ENCODE data around the gene ZNF827.
A peak's percentile ranks its signal among the peaks of the same experiment; 100 is the strongest.
"Not testable (repeated sequence)": the region's sequence is repeated elsewhere in the genome, so short reads cannot be mapped to it uniquely, and the experiment has no call there.

The ZNF827 gene

GRCh38 chr4:145860446-145860845 lies 78.2 kb downstream of the ZNF827 start:
- DNase-seq = no peak

- DNase-seq = no peak
Observed at GRCh38 chr4:145859926-145860325, 78.7 kb downstream of the ZNF827 start.

DNA sequence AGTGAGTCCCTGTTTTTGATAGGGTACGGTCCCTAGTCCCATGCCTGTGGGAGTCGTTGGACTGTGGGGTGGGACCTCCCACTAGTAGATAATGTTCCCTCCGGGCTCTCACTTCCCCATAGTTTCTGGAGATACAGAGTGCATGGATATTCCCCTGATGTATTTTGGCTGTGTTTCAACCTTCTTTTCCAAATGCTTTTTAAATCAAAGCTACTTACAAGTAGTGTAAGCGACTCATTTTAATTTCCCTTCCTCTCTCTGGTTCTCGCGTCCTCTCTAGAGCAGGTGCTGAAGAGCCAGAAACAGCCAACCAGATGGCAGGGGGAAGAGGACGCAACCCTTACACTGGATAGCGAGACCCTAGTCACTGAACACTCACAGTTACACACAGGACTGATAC lies 79.2 kb downstream of the ZNF827 start:
- no peak for DNase-seq

DNA sequence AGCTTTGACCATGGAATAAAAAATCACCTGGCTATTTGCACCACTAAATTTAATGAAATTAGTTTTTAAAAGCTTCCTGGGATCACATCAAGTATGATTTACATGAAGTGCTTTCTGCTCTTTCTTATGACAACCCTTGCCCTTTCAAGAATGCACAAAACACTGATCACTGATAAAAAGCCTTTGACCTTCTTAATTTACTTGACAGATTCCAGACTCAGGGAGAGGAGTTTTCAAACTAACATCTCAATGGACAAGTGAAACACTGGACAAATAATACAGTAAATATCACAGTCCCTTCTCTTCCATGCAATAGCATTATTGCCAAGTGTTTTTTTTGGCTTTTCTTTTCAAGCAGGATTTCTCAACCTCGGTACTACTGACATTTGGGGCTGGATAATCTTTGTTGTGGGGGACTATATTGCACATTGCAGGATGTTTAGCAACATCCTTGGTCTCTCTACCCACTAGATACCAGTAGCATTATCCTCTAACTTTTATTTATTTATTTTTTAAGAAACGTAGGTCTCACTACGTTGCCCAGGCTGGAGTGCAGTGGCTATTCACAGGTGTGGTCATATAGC lies 86.3 kb downstream of the ZNF827 start:
- DNase-seq = no peak

DNA sequence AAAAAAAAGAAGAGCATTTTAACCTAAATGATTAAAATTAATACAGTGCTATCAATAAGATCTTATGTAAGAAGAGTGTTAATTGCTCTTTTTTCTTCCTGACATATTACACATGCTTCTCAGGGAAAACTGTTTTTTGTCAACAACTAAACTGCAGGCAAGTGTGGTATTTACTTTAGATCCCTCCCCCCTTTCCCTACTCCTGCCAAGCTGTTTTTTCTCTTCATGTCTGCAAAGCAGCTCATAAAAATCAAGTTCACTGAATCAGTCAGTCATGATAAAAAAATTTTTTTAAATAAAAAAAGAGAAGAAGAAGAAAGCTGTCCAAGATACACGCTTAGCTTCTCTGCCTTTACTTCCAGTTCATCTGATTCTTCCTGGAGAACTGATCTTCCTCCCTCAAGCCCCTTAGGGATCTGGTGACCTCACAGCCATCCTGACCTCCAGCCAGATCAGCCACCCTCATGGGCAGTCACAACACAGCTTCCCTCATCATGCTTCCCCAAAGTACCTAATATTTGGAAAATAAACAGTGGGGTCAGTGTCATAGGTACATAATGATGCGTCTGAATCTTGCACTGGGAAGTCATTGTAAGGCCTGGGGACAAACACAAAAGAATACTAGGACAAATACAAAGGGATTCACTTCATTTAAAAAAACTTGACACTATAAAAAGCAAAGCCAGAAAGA lies 87.0 kb downstream of the ZNF827 start:
- no peak for DNase-seq

GRCh38 chr4:145847764-145848163 lies 90.9 kb downstream of the ZNF827 start:
- no peak for DNase-seq

- DNase-seq = no peak
Observed at GRCh38 chr4:145845118-145845517, 93.5 kb downstream of the ZNF827 start.

DNA sequence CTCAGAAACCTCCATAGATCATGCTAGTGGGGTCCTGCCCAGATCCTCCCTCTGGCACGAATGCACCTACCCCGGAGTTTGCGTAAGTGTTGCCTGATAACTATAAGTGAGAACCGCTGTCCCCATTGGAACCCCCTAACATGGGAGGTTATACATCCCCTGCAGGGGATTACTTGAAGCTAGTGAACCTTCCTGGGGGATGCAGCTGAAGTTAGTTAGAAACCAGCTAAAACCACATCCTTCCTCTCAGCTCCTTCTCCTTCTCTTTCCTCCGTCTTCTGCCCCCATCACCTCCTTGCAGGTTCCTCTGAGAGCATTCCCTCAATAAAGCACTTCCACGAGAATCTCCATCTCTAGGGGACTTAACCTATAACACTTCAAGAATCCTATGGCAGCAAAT lies 95.0 kb downstream of the ZNF827 start:
- DNase-seq = no peak

DNA sequence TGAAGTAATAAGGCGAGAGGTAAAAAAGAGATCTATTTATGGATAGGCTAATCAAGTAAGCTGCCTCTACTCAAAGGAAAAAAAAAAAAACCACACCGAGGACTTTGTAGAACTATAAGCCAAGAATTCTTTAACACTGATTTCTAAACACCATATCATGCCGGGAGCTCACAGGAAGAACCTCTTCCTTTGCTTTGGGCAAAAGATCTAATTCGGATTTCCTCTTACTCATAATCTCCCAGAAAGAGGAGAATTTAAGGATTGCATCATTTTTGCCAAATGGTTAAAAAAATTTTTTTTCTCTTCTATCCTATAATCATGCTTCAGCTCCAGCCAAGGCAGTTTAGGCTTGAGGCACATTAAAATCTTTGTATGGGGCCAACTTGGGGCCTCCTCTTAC lies 95.5 kb downstream of the ZNF827 start:
- no peak for DNase-seq

DNA sequence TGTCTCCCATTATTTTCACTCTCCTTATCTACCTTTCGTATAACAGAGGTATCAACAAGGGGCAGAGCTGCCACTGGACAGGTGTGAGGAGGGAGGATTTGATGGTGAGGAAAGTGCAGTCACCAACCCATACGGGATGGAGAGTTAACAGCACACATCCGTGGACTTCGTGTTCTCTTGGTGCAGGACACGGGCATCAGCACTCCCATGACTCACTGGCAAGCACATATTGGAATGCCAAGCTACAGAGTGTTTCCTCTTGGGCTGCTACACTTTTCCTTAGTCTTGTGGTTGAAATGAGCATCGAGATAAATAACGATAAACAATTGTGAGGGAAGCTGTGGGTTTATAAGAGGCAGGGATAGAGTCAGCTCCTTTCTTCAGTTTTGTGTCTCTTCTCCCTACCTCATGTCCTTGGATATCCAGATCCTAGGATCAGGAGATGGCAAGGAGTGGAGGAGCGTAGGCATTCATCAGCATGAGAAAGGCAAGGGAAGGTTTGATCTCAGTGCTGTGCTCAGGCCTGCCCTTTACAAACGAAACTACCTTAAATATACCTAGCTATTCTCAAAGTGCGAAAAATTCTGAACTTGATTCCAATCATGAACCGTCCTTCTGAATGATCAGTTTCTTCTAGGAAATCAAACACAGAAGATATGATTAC lies 96.3 kb downstream of the ZNF827 start:
- DNase-seq = no peak

GRCh38 chr4:145840801-145841200 lies 97.8 kb downstream of the ZNF827 start:
- DNase-seq = no peak

GRCh38 chr4:145840162-145840768 lies 98.4 kb downstream of the ZNF827 start:
- no peak for DNase-seq

DNA sequence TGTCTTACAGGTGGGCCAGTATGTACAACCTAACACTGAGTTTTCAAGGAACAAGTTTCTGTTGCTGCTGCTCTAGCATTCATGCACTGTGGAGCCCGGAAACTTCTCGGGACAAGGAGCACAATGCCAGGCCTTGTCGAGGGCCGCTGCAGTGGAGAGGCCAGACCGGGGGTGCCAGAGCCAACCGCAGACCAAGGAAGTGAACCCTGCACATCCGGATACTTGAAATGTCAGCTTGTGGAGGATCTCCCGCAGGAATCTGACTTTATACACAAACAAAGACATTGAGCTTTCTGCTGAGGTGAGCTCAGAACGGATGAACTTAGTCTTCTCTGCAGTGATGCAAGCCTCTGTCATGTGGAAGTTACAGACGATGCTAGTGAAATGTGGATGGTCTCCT lies 99.5 kb downstream of the ZNF827 start:
- peak; percentile 51 for DNase-seq

DNA sequence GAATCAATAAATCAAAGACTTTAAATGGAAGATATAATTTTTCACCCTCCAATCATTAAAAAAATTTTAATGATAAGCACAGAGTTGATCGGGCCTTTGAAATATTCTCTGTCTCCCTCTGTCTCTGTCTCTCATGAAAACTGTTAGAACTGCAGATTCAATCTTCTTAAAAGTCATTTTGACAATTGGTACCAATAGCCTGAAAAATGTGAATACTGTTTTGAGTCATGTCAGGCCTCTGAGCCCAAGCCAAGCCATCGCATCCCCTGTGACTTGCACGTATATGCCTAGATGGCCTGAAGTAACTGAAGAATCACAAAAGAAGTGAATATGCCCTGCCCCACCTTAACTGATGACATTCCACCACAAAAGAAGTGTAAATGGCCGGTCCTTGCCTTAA lies 106.2 kb downstream of the ZNF827 start:
- not testable (repeated sequence) for DNase-seq

DNA sequence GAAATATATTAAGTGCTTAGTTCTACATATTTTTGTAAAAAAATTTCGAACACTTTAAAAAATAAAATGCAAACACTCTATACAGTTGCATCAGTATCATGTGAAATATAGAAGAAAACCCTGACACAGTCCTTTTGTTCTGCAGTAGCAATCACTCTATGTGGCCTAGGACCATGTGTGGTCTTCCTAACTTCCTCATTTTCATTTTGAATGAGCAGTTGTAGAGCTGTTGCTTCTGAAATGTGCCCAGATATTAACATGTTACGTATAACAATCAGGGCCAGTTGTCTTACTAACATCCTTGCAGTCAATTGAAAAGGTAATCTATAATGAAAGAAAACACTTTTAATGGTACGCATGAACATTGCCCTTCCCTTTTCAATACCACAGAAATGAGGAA lies 107.9 kb downstream of the ZNF827 start:
- DNase-seq = no peak

GRCh38 chr4:145829629-145830395 lies 108.8 kb downstream of the ZNF827 start:
- DNase-seq = no peak

DNA sequence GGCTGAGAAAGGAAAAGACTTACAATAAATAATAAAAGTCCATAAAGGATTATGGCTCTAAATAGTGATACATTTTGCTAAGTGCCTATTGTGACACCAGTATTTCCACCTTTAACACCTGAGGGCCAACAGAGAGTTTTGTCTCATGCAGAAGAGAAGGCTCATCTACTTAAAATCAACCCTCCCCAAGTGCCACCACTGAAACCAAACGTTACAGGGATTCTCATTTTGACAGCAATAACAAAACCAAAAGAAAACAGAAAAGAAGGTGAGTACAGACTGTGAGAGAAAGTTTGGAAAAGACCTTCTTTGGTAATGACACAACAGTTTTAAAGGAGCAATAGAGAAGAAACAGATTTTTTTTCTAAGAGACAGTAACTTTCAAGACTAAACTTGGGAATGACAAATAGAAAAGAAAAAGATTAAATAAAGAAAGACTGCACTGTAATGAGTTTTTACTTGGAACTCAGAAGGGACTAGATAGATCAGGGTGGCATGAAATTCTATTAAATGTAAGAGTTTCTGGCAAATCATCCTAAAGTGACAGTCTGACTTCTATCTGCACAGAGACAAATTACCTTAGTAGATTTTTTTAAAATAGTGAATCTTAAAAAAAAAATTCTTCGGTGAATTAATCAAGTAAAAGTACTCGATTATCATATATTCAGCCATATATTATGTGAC lies 109.7 kb downstream of the ZNF827 start:
- DNase-seq = no peak

GRCh38 chr4:145827885-145828284 lies 110.7 kb downstream of the ZNF827 start:
- DNase-seq = no peak

DNA sequence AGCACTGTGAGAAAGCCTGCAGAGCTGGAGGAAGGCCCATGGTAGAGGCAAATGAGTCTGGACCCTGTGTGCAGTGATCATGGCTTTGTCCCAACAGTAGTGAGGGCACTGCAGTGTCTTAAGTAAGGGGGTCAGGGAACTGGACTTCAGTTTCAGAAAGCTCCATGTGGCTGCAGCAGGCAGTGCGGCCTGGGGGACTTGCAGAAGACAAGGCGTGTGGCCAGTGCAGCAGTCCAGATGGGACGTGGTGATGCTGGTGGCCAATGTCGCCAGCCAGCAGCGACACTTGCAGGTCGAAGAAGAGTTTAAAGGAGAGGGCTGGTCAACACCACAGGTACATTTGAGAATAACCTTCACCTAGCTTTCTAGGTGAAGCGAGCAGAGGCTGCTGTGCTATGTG lies 113.4 kb downstream of the ZNF827 start:
- no peak for DNase-seq

GRCh38 chr4:145824463-145824862 lies 114.2 kb downstream of the ZNF827 start:
- DNase-seq = no peak

- DNase-seq = no peak
Observed at GRCh38 chr4:145823743-145824142, 114.9 kb downstream of the ZNF827 start.

DNA sequence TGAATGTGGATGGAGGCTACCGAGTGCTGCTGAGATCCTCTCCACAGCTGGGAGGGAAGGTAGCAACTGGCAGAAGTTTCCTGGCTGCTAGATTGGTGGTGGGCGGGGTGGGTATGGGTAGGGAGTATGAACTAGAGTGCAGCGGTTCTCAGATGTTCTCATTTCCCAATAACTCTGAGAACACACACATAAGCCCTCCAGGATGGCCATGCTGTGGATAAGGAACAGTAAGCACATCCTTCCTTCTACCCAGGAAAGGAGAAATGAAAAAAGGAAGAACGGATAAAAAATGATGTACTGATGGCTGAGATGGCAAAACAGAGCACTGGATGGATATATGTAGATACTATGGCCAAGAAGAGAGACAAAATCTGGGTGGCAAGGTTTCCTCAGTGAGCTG lies 116.0 kb downstream of the ZNF827 start:
- no peak for DNase-seq

DNA sequence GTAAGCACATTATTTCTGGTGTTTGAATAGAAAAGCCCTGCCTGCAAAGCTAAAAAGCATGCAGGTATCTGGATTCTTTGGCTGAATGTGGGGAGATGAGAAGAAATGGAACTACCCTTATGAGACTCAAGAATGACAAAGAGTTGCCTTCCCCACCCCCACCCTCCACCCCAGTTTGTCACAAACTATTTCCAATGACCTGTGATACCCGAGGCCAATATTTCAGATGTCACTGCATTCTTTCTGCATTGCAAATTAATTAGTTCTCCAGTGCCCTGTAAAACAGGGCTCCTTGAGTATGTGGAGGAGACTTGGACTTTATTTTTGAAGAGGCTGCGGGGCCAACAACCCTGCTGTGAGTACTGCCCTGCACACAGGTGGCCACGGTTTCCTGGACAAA lies 116.4 kb downstream of the ZNF827 start:
- DNase-seq = no peak
